Upper lobe of left lung (tissue), 6 donors: ENCODE measurements around the gene CLEC16A. TPM values are rescaled to one million over a fixed set of nuclear protein-coding genes. Genes with fewer than 3 reads are reported as not detected.
A peak's percentile ranks its signal among the peaks of the same experiment; 100 is the strongest.

Experiments
- ATAC-seq, 2 donors: fragments of 200-7000 bp; cut with Tn5 transposase; one replicate each; pipeline ENCODE4 v1.9.1; 2022; ENCODE audit warnings: mild to moderate bottlenecking in 2 of 2, moderate library complexity in 2 of 2; ENCODE audit not compliant: low FRiP score in 2 of 2
- DNase-seq, 2 donors: peaks; one replicate each; pipeline ENCODE4 v3.0.0-alpha.2; 2019 to 2020
- H3K27ac ChIP-seq, 4 donors: fragments of 200-600 bp; sonication (generic); one replicate each; pipeline ENCODE4 v1.5.1; 2016 to 2019
- H3K27me3 ChIP-seq, 4 donors: fragments of 200-600 bp; sonication (generic); one replicate each; pipeline ENCODE4 v1.5.1; 2017 to 2019
- H3K36me3 ChIP-seq, 4 donors: fragments of 200-600 bp; sonication (generic); one replicate each; pipeline ENCODE4 v1.5.1; 2016 to 2019
- H3K4me1 ChIP-seq, 4 donors: fragments of 200-600 bp; sonication (generic); one replicate each; pipeline ENCODE4 v1.5.1; 2018 to 2019
- H3K4me3 ChIP-seq, 4 donors: fragments of 200-600 bp; sonication (generic); one replicate each; pipeline ENCODE4 v1.5.1; 2017 to 2019; ENCODE audit warnings: mild to moderate bottlenecking in 2 of 4, moderate library complexity in 1 of 4
- H3K9me3 ChIP-seq, 4 donors: fragments of 200-600 bp; sonication (generic); one replicate each; pipeline ENCODE4 v1.5.1; 2018 to 2019
- CTCF ChIP-seq, 6 experiments: fragments of 450-650 bp in 4 of 6; fragments of 200-600 bp in 2 of 6; sonication (generic) in 2 of 6; IDR thresholded peaks; one replicate each; pipeline ENCODE4 v1.5.1; 2016 to 2019; ENCODE audit warnings: antibody characterized with exemption in 6 of 6
- EP300 ChIP-seq, 4 donors: sonication (generic); formaldehyde crosslinking; IDR thresholded peaks; one replicate each; pipeline ENCODE4 v1.5.1; 2017; ENCODE audit warnings: antibody characterized with exemption in 4 of 4, control low read depth in 2 of 4
- POLR2A ChIP-seq, 4 donors: fragments of 450-650 bp; IDR thresholded peaks; one replicate each; pipeline ENCODE4 v1.5.1; 2016 to 2017; ENCODE audit warnings: antibody characterized with exemption in 4 of 4, mild to moderate bottlenecking in 2 of 4
- POLR2AphosphoS5 ChIP-seq, 2 donors: sonication (generic); formaldehyde crosslinking; IDR thresholded peaks; one replicate each; pipeline ENCODE4 v1.5.1; 2017; ENCODE audit warnings: antibody characterized with exemption in 2 of 2
- WGBS, 2 donors: methylation state at CpG; one replicate each; pipeline ENCODE4 v1.1.5; 2017 to 2018; 5-methylcytosine and 5-hydroxymethylcytosine counted together
- total RNA-seq, 6 donors: library from RNA; depleted of rRNA in 4 of 6; stranded (reverse); fragments of >200 nt in 4 of 6; gene quantifications; one replicate each; pipeline versions ENCODE4 v1.1.0 to v1.2.1, GENCODE V29; 2016 to 2021
- donor health status: DM: no; HTN: no; CAD: no; lungs with moderate emphysema.
- donor health status: DM: no; HTN: yes; CAD: no; lungs with severe emphysema.

Gene CLEC16A
- total RNA-seq, 6 donors from 2014 or later: 33.3 to 85.9 (median 46.4) TPM

- DNase-seq (no peak), ATAC-seq (no peak)
- H3K4me1 ChIP-seq: peaks cover 43 to 73% (median 50%) of the 10 kb centered on the region in 4 donors
- WGBS, 2 donors: 74 to 84% methylated on average over 8 to 10 of the region's 10 CpGs
- no peak overlapping the region for H3K4me3 ChIP-seq
- H3K27ac ChIP-seq: peak overlapping the region in 3 of 4 donors; percentile 17 to 61 (median 28)
- H3K9me3 ChIP-seq: no peaks in the 10 kb centered on the region
- H3K27me3 ChIP-seq: no peaks in the 10 kb centered on the region
- H3K36me3 ChIP-seq: no peaks in the 10 kb centered on the region
- no peak for TF ChIP-seq POLR2A (IDR thresholded peaks at IDR 0.05)
- TF ChIP-seq EP300 (IDR thresholded peaks at IDR 0.05): no peak
- TF ChIP-seq CTCF (IDR thresholded peaks at IDR 0.05): no peak
- no peak for TF ChIP-seq POLR2AphosphoS5 (IDR thresholded peaks at IDR 0.05)
Observed at GRCh38 chr16:10947211-10947787, 2.9 kb downstream of the CLEC16A start.

DNA sequence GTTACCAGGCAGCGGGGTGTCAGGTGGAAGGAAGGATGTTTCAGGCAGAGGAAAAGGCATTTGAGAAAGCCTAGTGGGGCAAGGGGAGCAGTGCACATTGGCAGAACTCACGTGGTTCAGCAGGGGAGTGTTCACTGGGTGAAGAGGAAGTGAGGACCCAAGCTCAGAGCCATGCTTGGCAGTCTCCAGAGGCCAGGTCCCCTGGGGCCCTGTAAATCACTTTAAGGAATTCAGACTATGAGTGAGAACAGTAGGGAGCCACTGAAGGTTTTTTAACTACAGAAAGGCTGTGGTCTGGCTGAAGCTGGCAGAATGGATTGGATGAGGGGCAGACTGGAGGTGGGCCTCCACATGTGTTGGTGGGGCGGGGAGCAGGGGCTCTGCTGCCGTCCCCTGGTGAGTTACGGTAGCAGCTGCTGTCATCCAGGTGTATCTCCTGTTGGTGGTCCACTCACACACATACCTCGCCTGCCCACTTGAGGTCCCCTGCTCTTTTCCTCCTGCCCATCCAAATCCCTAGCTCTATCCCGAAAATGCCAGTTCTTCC is 5.1 kb downstream of the CLEC16A start:
- peak in 1 of 2 donors; percentile 74 for DNase-seq
- no peaks in the 10 kb centered on the region for H3K36me3 ChIP-seq
- WGBS, 2 donors: 72 to 78% methylated on average over 7 of the region's 7 CpGs
- peak overlapping the region in 1 of 4 donors; percentile 8 for H3K27ac ChIP-seq
- TF ChIP-seq EP300 (IDR thresholded peaks at IDR 0.05) (no peak), POLR2A (IDR thresholded peaks at IDR 0.05) (no peak), POLR2AphosphoS5 (IDR thresholded peaks at IDR 0.05) (peak in 1 of 2 donors; percentile 6), CTCF (IDR thresholded peaks at IDR 0.05) (peak in 4 of 6 experiments; percentile 15 to 38 (median 28))
- ATAC-seq: peak; percentile 44
- no peaks in the 10 kb centered on the region for H3K9me3 ChIP-seq
- no peak overlapping the region for H3K4me3 ChIP-seq
- no peaks in the 10 kb centered on the region for H3K27me3 ChIP-seq
- peaks cover 41 to 68% (median 44%) of the 10 kb centered on the region in 4 donors for H3K4me1 ChIP-seq

- Histone ChIP-seq H3K4me1 (peaks cover 36 to 68% (median 42%) of the 10 kb centered on the region in 4 donors), H3K27me3 (no peaks in the 10 kb centered on the region), H3K4me3 (no peak overlapping the region), H3K27ac (peak overlapping the region in 1 of 4 donors; percentile 8), H3K36me3 (no peaks in the 10 kb centered on the region), H3K9me3 (no peaks in the 10 kb centered on the region)
- ATAC-seq (no peak), DNase-seq (no peak)
- TF ChIP-seq POLR2A (IDR thresholded peaks at IDR 0.05) (no peak), POLR2AphosphoS5 (IDR thresholded peaks at IDR 0.05) (no peak), EP300 (IDR thresholded peaks at IDR 0.05) (no peak), CTCF (IDR thresholded peaks at IDR 0.05) (no peak)
- 73 to 85% methylated on average over 5 of the region's 5 CpGs for WGBS, 2 donors
Observed at GRCh38 chr16:10950393-10950792, 6.0 kb downstream of the CLEC16A start.

- Histone ChIP-seq H3K27me3 (no peaks in the 10 kb centered on the region), H3K4me1 (peaks cover 32 to 61% (median 38%) of the 10 kb centered on the region in 4 donors), H3K36me3 (no peaks in the 10 kb centered on the region), H3K9me3 (no peaks in the 10 kb centered on the region), H3K27ac (peak overlapping the region in 1 of 4 donors; percentile 8), H3K4me3 (no peak overlapping the region)
- TF ChIP-seq POLR2A (IDR thresholded peaks at IDR 0.05) (no peak), CTCF (IDR thresholded peaks at IDR 0.05) (no peak), EP300 (IDR thresholded peaks at IDR 0.05) (no peak), POLR2AphosphoS5 (IDR thresholded peaks at IDR 0.05) (no peak)
- ATAC-seq (no peak), DNase-seq (no peak)
- 60 to 64% methylated on average over 4 of the region's 4 CpGs for WGBS, 2 donors
Observed at GRCh38 chr16:10951026-10951425, 6.7 kb downstream of the CLEC16A start.
